Pericardium fibroblast (primary cell): ENCODE results near the gene APOOL. TPM values are rescaled to one million over a fixed set of nuclear protein-coding genes. Genes with fewer than 3 reads are reported as not detected.

Experiments used
- total RNA-seq: library from RNA; depleted of rRNA; stranded (reverse); fragments of >200 nt; gene quantifications from 2 replicates; pipeline ENCODE4 v1.2.3, GENCODE V29; 2015

The APOOL gene, protein sequence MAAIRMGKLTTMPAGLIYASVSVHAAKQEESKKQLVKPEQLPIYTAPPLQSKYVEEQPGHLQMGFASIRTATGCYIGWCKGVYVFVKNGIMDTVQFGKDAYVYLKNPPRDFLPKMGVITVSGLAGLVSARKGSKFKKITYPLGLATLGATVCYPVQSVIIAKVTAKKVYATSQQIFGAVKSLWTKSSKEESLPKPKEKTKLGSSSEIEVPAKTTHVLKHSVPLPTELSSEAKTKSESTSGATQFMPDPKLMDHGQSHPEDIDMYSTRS
- total RNA-seq, result 5.3 and 9.4 TPM in 2 replicates

DNA sequence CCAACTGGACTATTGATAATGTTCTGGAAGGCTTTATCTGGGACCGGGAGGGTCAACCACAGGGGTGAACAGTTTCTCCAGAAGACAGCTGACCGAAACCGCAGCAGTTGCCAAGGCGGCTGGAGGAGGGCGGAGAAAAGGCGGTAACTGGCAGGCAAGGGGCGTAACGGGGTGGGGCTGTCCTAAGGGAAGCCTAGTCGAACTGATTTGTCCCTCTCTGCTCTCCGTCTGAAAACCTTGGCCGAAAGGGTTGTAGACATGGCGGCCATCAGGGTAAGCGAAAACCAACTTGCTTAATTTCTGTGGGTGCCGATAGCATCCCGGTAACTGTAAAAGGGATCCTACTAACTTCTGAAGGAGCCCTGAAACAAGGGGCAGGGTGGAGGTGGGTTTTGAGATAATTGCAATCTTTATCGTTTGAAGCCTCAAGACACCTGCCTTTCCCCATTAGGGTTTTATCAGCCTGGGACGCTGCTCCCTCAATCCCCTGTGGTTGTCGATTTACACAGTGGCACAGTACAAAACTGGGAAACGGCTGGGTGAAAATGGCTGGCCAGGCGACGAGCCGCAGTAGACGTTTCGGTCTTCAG lies at the start of gene APOOL:
Gene APOOL, plus strand, starts transcription at position 223 of the 590 bp plus-strand sequence. Its CDS starts 36 bp downstream, at position 259.

Other genes starting within 250 kb of the APOOL start
- gene SATL1, start 239.9 kb downstream of the APOOL start, total RNA-seq, result not detected in 2 replicates
- gene ZNF711, start 240.1 kb downstream of the APOOL start, total RNA-seq, result 0.58 and 1.3 TPM in 2 replicates